RWPE1 (cell line): Measurements from ENCODE around the gene RASAL3.

ENCODE experiments used
- CTCF ChIA-PET: fragments of 350-600 bp; sonication (Branson Sonifier 250); formaldehyde crosslinking; extraction: SDS; loops from one replicate; lab custom pipeline; 2021; lab: Yijun Ruan, JAX
- POLR2A ChIA-PET: fragments of 400-600 bp; formaldehyde crosslinking; extraction: SDS; loops from one replicate; lab custom pipeline; 2020; ENCODE audit warnings: antibody characterized with exemption; ENCODE audit not compliant: low non-redundant PET; lab: Yijun Ruan, JAX
- DNase-seq: peaks from one replicate; pipeline ENCODE4 v3.0.0; 2012; ENCODE audit warnings: low spot score
- H3K27ac ChIP-seq: fragments of 450-650 bp; 2 replicates; pipeline ENCODE4 v1.5.1; 2017
- CTCF ChIP-seq: fragments of 450-650 bp; conservative IDR thresholded peaks from 2 replicates; pipeline ENCODE4 v1.5.1; 2017; ENCODE audit warnings: low read depth, mild to moderate bottlenecking

Gene RASAL3

GRCh38 chr19:15424692-15425272 lies 39.6 kb downstream of the RASAL3 start:
- no peak for TF ChIP-seq CTCF
- H3K27ac ChIP-seq = no peak overlapping the region
- CTCF ChIA-PET = no interaction called here

GRCh38 chr19:15424121-15424520 lies 40.2 kb downstream of the RASAL3 start:
- ChIA-PET CTCF (no interaction called here), POLR2A (no interaction called here)
- DNase-seq = no peak
- TF ChIP-seq CTCF = no peak
- H3K27ac ChIP-seq = no peak overlapping the region

More at GRCh38 chr19:15424692-15425272, 39.6 kb downstream of the RASAL3 start:
- POLR2A ChIA-PET = no interaction called here
- DNase-seq = no peak

- CTCF ChIA-PET = interaction anchor here (1.2 kb wide), 1 partner anchor 142 kb away, joined by 4 read pairs; no protein-coding TSS in a partner anchor
- POLR2A ChIA-PET = no interaction called here
- no peak overlapping the region for H3K27ac ChIP-seq
- no peak for TF ChIP-seq CTCF
- no peak for DNase-seq
These were observed 41.2 kb downstream of the RASAL3 start for GRCh38 chr19:15423130-15423529.

- no peak for DNase-seq
- peak overlapping the region; percentile 43 for H3K27ac ChIP-seq
- CTCF ChIA-PET = interaction anchor here (0.6 to 1.2 kb wide), 3 partner anchors 134 to 246 kb away, joined by 3 to 4 read pairs (median 3); no protein-coding TSS in a partner anchor
- no peak for TF ChIP-seq CTCF
- POLR2A ChIA-PET = no interaction called here
These were observed 41.9 kb downstream of the RASAL3 start for GRCh38 chr19:15422296-15423075.

GRCh38 chr19:15421721-15422260 lies 42.6 kb downstream of the RASAL3 start:
- POLR2A ChIA-PET = no interaction called here
- peak overlapping the region; percentile 43 for H3K27ac ChIP-seq
- no peak for TF ChIP-seq CTCF
- DNase-seq = no peak
- CTCF ChIA-PET = interaction anchor here (0.6 to 1.2 kb wide), 4 partner anchors 135 to 320 kb away, joined by 3 to 4 read pairs (median 3); no protein-coding TSS in a partner anchor

GRCh38 chr19:15421136-15421695 lies 43.1 kb downstream of the RASAL3 start:
- ChIA-PET POLR2A (no interaction called here), CTCF (interaction anchor here (1.0 kb wide), 1 partner anchor 136 kb away, joined by 3 read pairs; no protein-coding TSS in a partner anchor)
- TF ChIP-seq CTCF = no peak
- H3K27ac ChIP-seq = peak overlapping the region; percentile 43
- DNase-seq = no peak
